Neural cell (in vitro differentiated cells): ENCODE results near the gene RNF144A. TPM values are rescaled to one million over a fixed set of nuclear protein-coding genes. Genes with fewer than 3 reads are reported as not detected.

ENCODE experiments used
- H2AFZ ChIP-seq: fragments of 200-600, 300-800 bp; sonication (generic), shearing (Covaris generic); 2 replicates; pipeline ENCODE4 v1.6.0; 2014; ENCODE audit warnings: low read depth, mild to moderate bottlenecking, antibody characterized with exemption, low read length, moderate library complexity
- H3F3A ChIP-seq: fragments of 200-600 bp; shearing (Covaris generic); 2 replicates; pipeline ENCODE4 v1.6.1; 2016; ENCODE audit warnings: mild to moderate bottlenecking, moderate library complexity, mixed read lengths, antibody characterized with exemption, low read length; ENCODE audit not compliant: insufficient read depth, poor library complexity, severe bottlenecking
- H3K27ac ChIP-seq: fragments of 200-600, 300-800 bp; sonication (generic), shearing (Covaris generic); 2 replicates; pipeline ENCODE4 v1.5.1; 2014; ENCODE audit warnings: mild to moderate bottlenecking, low read length, moderate library complexity
- H3K27me3 ChIP-seq: fragments of 300-800, 200-600 bp; sonication (generic), shearing (Covaris generic); 2 replicates; pipeline ENCODE4 v1.6.0; 2014; ENCODE audit warnings: mild to moderate bottlenecking, low read depth, low read length, moderate library complexity; ENCODE audit not compliant: insufficient read depth
- H3K36me3 ChIP-seq: fragments of 300-800, 200-600 bp; sonication (generic), shearing (Covaris generic); 2 replicates; pipeline ENCODE4 v1.5.1; 2014; ENCODE audit warnings: mild to moderate bottlenecking, antibody characterized with exemption, low read length, moderate library complexity; ENCODE audit not compliant: insufficient read depth
- H3K4me2 ChIP-seq: fragments of 300-800, 200-600 bp; sonication (generic), shearing (Covaris generic); 2 replicates; pipeline ENCODE4 v1.6.0; 2014; ENCODE audit warnings: mild to moderate bottlenecking, low read length
- H3K4me3 ChIP-seq: fragments of 300-800, 200-600 bp; sonication (generic), shearing (Covaris generic); 2 replicates; pipeline ENCODE4 v1.5.1; 2014; ENCODE audit warnings: mild to moderate bottlenecking, low read length, moderate library complexity
- H3K79me2 ChIP-seq: fragments of 200-600 bp; shearing (Covaris generic); replicated peaks from 2 replicates; pipeline ENCODE4 v1.6.0; 2014; ENCODE audit warnings: mild to moderate bottlenecking, low read length, moderate library complexity; ENCODE audit not compliant: insufficient read depth
- H3K9ac ChIP-seq: fragments of 300-800, 200-600 bp; sonication (generic), shearing (Covaris generic); 2 replicates; pipeline ENCODE4 v1.6.1; 2016; ENCODE audit warnings: mild to moderate bottlenecking, low read length, mixed read lengths
- H3K9me2 ChIP-seq: fragments of 200-600 bp; shearing (Covaris generic); 2 replicates; pipeline ENCODE4 v1.6.1; 2016; ENCODE audit warnings: mild to moderate bottlenecking, low read length, mixed read lengths; ENCODE audit not compliant: insufficient read depth
- H3K9me3 ChIP-seq: fragments of 200-600, 300-800 bp; sonication (generic), shearing (Covaris generic); 2 replicates; pipeline ENCODE4 v1.6.1; 2016; ENCODE audit warnings: mild to moderate bottlenecking, mixed run types, low read length, moderate library complexity, mixed read lengths
- H4K20me1 ChIP-seq: fragments of 200-600 bp; shearing (Covaris generic); 2 replicates; pipeline ENCODE4 v1.6.1; 2016; ENCODE audit warnings: mild to moderate bottlenecking, mixed run types; ENCODE audit not compliant: insufficient read depth
- CTCF ChIP-seq: fragments of 450-650 bp; IDR thresholded peaks from 2 replicates; pipeline ENCODE4 v1.5.1; 2014; ENCODE audit warnings: antibody characterized with exemption, mild to moderate bottlenecking, moderate library complexity; ENCODE audit not compliant: poor library complexity, severe bottlenecking
- EP300 ChIP-seq: fragments of 450-650 bp; conservative IDR thresholded peaks from 2 replicates; pipeline ENCODE4 v1.6.1; 2014; ENCODE audit warnings: antibody characterized with exemption, mild to moderate bottlenecking, moderate library complexity; ENCODE audit not compliant: poor library complexity, severe bottlenecking
- EZH2 ChIP-seq: fragments of 200-600, 300-800 bp; shearing (Covaris generic), sonication (generic); IDR thresholded peaks from 2 replicates; pipeline ENCODE4 v1.6.1; 2014; ENCODE audit warnings: antibody characterized with exemption, low read length, borderline replicate concordance, mild to moderate bottlenecking; ENCODE audit not compliant: insufficient read depth, poor library complexity, severe bottlenecking
- MXI1 ChIP-seq: fragments of 450-650 bp; conservative IDR thresholded peaks from 2 replicates; pipeline ENCODE4 v1.6.1; 2014; ENCODE audit warnings: antibody characterized with exemption, mild to moderate bottlenecking; ENCODE audit not compliant: poor library complexity, severe bottlenecking
- POLR2AphosphoS5 ChIP-seq: IDR thresholded peaks from 2 replicates; pipeline ENCODE4 v1.6.1; 2012
- RAD21 ChIP-seq: fragments of 450-650 bp; conservative IDR thresholded peaks from 2 replicates; pipeline ENCODE4 v1.6.1; 2014; ENCODE audit warnings: antibody characterized with exemption, mild to moderate bottlenecking, moderate library complexity
- REST ChIP-seq: IDR thresholded peaks from 2 replicates; pipeline ENCODE4 v1.6.1; 2012; ENCODE audit warnings: borderline replicate concordance
- SMC3 ChIP-seq: fragments of 450-650 bp; conservative IDR thresholded peaks from 2 replicates; pipeline ENCODE4 v1.6.1; 2014; ENCODE audit warnings: antibody characterized with exemption, mild to moderate bottlenecking, moderate library complexity; ENCODE audit not compliant: poor library complexity
- TAF1 ChIP-seq: IDR thresholded peaks from 2 replicates; pipeline ENCODE4 v1.6.1; 2012; ENCODE audit warnings: low read depth
- polyA plus RNA-seq: library from polyadenylated mRNA; depleted of rRNA; stranded (reverse); fragments of >200 nt; gene quantifications from 2 replicates; pipeline ENCODE4 v1.2.3, GENCODE V29; 2014

RNF144A gene
- polyA plus RNA-seq, 1 donor from 2014 or later = 26.9 TPM

DNA sequence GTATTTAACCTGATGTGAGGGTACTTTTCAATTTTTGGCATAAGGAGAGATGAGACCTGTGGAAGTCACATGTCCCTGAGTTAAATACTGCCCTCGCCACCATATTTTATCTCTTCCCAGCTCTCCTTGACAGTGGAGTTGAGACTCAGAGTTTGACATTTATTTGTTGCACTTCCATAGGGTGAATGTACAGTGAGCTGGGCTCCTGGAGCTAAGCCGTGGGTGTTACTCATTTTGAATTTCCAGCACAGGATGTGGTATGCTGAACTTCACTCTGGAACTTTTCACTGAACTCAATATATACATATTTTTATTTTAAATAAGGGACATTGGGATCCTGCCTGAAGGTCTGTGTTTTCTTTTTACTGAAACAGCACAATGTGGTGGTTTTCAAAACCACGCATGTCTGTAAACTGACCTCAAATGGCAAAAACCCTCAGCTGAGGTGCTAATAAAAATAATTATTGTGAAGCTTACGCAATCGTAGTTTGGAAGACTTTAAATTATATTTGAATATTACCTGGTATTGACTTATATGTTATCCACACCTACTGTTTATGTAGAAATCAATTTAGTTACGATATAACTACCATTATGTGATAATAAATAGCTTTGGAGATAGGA, 12.1 kb downstream of the RNF144A start:
- Histone ChIP-seq H3F3A (no peaks in the 10 kb centered on the region), H3K79me2 (peaks cover 49% of the 10 kb centered on the region), H3K36me3 (no peaks in the 10 kb centered on the region), H3K4me3 (no peak overlapping the region), H3K4me2 (no peak overlapping the region), H3K9ac (no peak overlapping the region), H2AFZ (no peak overlapping the region), H4K20me1 (no peaks in the 10 kb centered on the region), H3K27me3 (no peaks in the 10 kb centered on the region), H3K9me3 (no peaks in the 10 kb centered on the region), H3K27ac (no peak overlapping the region), H3K9me2 (no peaks in the 10 kb centered on the region)
- TF ChIP-seq SMC3 (no peak), REST (no peak), RAD21 (no peak), POLR2AphosphoS5 (no peak), MXI1 (no peak), EZH2 (no peak), CTCF (no peak), EP300 (no peak), TAF1 (no peak)

GRCh38 chr2:6930923-6931647, 13.9 kb downstream of the RNF144A start:
- peaks cover 48% of the 10 kb centered on the region for H3K79me2 ChIP-seq
- H3K27ac ChIP-seq = no peak overlapping the region
- no peak overlapping the region for H2AFZ ChIP-seq
- no peaks in the 10 kb centered on the region for H3F3A ChIP-seq
- H3K4me2 ChIP-seq = no peak overlapping the region
- no peak overlapping the region for H3K4me3 ChIP-seq
- H3K9me2 ChIP-seq = no peaks in the 10 kb centered on the region
- H3K9me3 ChIP-seq = no peaks in the 10 kb centered on the region
- no peaks in the 10 kb centered on the region for H3K27me3 ChIP-seq
- no peaks in the 10 kb centered on the region for H4K20me1 ChIP-seq
- H3K9ac ChIP-seq = no peak overlapping the region
- H3K36me3 ChIP-seq = no peaks in the 10 kb centered on the region
- TF ChIP-seq REST = no peak
- no peak for TF ChIP-seq CTCF
- TF ChIP-seq RAD21 = no peak
- TF ChIP-seq MXI1 = no peak
- no peak for TF ChIP-seq SMC3
